Mononuclear cell (primary cell): Measurements from ENCODE around the gene CXCL6. TPM values are rescaled to one million over a fixed set of nuclear protein-coding genes. Genes with fewer than 3 reads are reported as not detected.

Experiments
- H3K27me3 ChIP-seq: 2 replicates; pipeline ENCODE4 v1.6.0; 2011; ENCODE audit warnings: low read length, control low read depth; ENCODE audit not compliant: insufficient read depth
- H3K4me1 ChIP-seq: 2 replicates; pipeline ENCODE4 v1.5.1; 2011; ENCODE audit warnings: mild to moderate bottlenecking, low read length, control low read depth; ENCODE audit not compliant: insufficient read depth
- H3K4me3 ChIP-seq: 2 replicates; pipeline ENCODE4 v1.5.1; 2011; ENCODE audit warnings: mild to moderate bottlenecking, low read length, moderate library complexity
- H3K9me3 ChIP-seq: 2 replicates; pipeline ENCODE4 v1.5.1; 2011; ENCODE audit warnings: low read depth, mild to moderate bottlenecking, control low read depth, low read length
- total RNA-seq: library from RNA; depleted of rRNA; stranded (reverse); fragments of >200 nt; gene quantifications from one replicate; pipeline ENCODE4 v1.2.3, GENCODE V29; 2012

Gene CXCL6
- total RNA-seq, 1 donor: not detected

- peak within 1 kb of the TSS; percentile 42 for H3K4me3 ChIP-seq
- no peaks in the 10 kb centered on the region for H3K9me3 ChIP-seq
- H3K27me3 ChIP-seq: no peaks in the 10 kb centered on the region
- peaks cover 51% of the 10 kb centered on the region for H3K4me1 ChIP-seq
These were observed 32.9 kb downstream of the CXCL6 start, which contains the start of gene CXCL1 for GRCh38 chr4:73869130-73870055. Gene CXCL1, plus strand, starts transcription at chr4:73869393. Its CDS starts 78 bp downstream, at chr4:73869471.

- no peaks in the 10 kb centered on the region for H3K27me3 ChIP-seq
- no peaks in the 10 kb centered on the region for H3K9me3 ChIP-seq
- H3K4me1 ChIP-seq: peaks cover 54% of the 10 kb centered on the region
- peak overlapping the region; percentile 42 for H3K4me3 ChIP-seq
These were observed 33.8 kb downstream of the CXCL6 start for GRCh38 chr4:73870260-73870659.

- Histone ChIP-seq H3K9me3 (no peaks in the 10 kb centered on the region), H3K4me3 (peak overlapping the region; percentile 42), H3K4me1 (peaks cover 56% of the 10 kb centered on the region), H3K27me3 (no peaks in the 10 kb centered on the region)
These were observed 34.3 kb downstream of the CXCL6 start for GRCh38 chr4:73870768-73871167.

GRCh38 chr4:73871511-73872310 lies 35.2 kb downstream of the CXCL6 start:
- Histone ChIP-seq H3K27me3 (no peaks in the 10 kb centered on the region), H3K9me3 (no peaks in the 10 kb centered on the region), H3K4me1 (peaks cover 60% of the 10 kb centered on the region), H3K4me3 (no peak overlapping the region)

GRCh38 chr4:73872316-73873108 lies 36.0 kb downstream of the CXCL6 start:
- Histone ChIP-seq H3K9me3 (no peaks in the 10 kb centered on the region), H3K4me1 (peaks cover 60% of the 10 kb centered on the region), H3K27me3 (no peaks in the 10 kb centered on the region), H3K4me3 (no peak overlapping the region)

- no peaks in the 10 kb centered on the region for H3K9me3 ChIP-seq
- H3K4me3 ChIP-seq: no peak overlapping the region
- peaks cover 53% of the 10 kb centered on the region for H3K4me1 ChIP-seq
- no peaks in the 10 kb centered on the region for H3K27me3 ChIP-seq
These were observed 37.9 kb downstream of the CXCL6 start for GRCh38 chr4:73874386-73874785.

- Histone ChIP-seq H3K27me3 (no peaks in the 10 kb centered on the region), H3K4me3 (no peak overlapping the region), H3K4me1 (peaks cover 43% of the 10 kb centered on the region), H3K9me3 (no peaks in the 10 kb centered on the region)
These were observed 38.9 kb downstream of the CXCL6 start for GRCh38 chr4:73875401-73875800.

GRCh38 chr4:73883306-73883705 lies 46.8 kb downstream of the CXCL6 start:
- Histone ChIP-seq H3K27me3 (no peaks in the 10 kb centered on the region), H3K4me1 (no peaks in the 10 kb centered on the region), H3K9me3 (no peaks in the 10 kb centered on the region), H3K4me3 (no peak overlapping the region)

GRCh38 chr4:73885574-73886267 lies 49.2 kb downstream of the CXCL6 start:
- H3K27me3 ChIP-seq: no peaks in the 10 kb centered on the region
- no peaks in the 10 kb centered on the region for H3K9me3 ChIP-seq
- no peaks in the 10 kb centered on the region for H3K4me1 ChIP-seq
- no peak overlapping the region for H3K4me3 ChIP-seq

Other genes with a start within 250 kb of the CXCL6 start
- gene RASSF6, start 216.2 kb upstream of the CXCL6 start, total RNA-seq: 0.10 TPM
- 7,833 TPM for gene CXCL8, start 96.1 kb upstream of the CXCL6 start, total RNA-seq
- 17.6 TPM for gene PF4V1, start 16.6 kb downstream of the CXCL6 start, total RNA-seq
- gene CXCL1, start 32.7 kb downstream of the CXCL6 start, total RNA-seq: 9.3 TPM
- gene PF4, start 145.3 kb downstream of the CXCL6 start, total RNA-seq: 270 TPM
- 1,528 TPM for gene PPBP, start 151.5 kb downstream of the CXCL6 start, total RNA-seq
- 9.6 TPM for gene CXCL5, start 162.0 kb downstream of the CXCL6 start, total RNA-seq
- gene CXCL3, start 202.0 kb downstream of the CXCL6 start, total RNA-seq: 46.6 TPM